NB4 (cell line): ENCODE measurements around the gene STAB2.

Source experiments
- DNase-seq: peaks from one replicate; pipeline ENCODE4 v3.0.0; 2010; ENCODE audit warnings: low read depth
- H3K4me3 ChIP-seq: one replicate; pipeline ENCODE4 v1.5.1; 2011; ENCODE audit warnings: mild to moderate bottlenecking, low read depth, low read length, moderate library complexity
- MYC ChIP-seq: IDR thresholded peaks from 2 replicates; pipeline ENCODE4 v1.6.1; 2011; ENCODE audit warnings: low read depth, low read length
- POLR2A ChIP-seq: IDR thresholded peaks from 2 replicates; pipeline ENCODE4 v1.6.1; 2011; ENCODE audit warnings: mild to moderate bottlenecking; ENCODE audit not compliant: insufficient read length; ENCODE audit errors: extremely low read depth
- TF ChIP-seq, protein P1 (sequence below): IDR thresholded peaks from one replicate; pipeline ENCODE4 v1.5.1; 2012; ENCODE audit warnings: low read depth, low read length
- TF ChIP-seq, protein P2 (sequence below): IDR thresholded peaks from 2 replicates; pipeline ENCODE4 v1.6.1; 2011; ENCODE audit warnings: low read depth, low read length

STAB2 gene

DNA sequence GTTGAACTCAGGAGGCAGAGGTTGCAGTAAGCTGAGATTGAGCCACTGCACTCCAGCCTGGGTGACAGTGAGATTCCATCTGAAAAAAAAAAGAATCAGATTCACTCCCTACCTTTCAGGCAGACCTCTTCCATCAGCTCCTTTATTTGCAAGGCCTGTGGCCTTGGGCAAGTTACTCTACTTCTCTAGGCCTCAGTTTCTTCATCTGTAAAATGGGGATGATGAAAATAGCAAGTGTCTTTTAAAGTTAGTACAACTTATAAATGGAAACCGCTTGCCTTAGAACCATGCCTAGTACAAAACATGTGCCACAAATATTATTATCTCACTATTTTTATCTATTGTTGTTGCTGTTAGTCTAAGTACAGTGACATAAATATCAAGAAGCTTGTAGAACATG is 84.3 kb downstream of the STAB2 start:
- no peak for DNase-seq
- H3K4me3 ChIP-seq = no peak overlapping the region
- TF ChIP-seq POLR2A (no peak), MYC (no peak)
- TF ChIP-seq, protein P1, sequence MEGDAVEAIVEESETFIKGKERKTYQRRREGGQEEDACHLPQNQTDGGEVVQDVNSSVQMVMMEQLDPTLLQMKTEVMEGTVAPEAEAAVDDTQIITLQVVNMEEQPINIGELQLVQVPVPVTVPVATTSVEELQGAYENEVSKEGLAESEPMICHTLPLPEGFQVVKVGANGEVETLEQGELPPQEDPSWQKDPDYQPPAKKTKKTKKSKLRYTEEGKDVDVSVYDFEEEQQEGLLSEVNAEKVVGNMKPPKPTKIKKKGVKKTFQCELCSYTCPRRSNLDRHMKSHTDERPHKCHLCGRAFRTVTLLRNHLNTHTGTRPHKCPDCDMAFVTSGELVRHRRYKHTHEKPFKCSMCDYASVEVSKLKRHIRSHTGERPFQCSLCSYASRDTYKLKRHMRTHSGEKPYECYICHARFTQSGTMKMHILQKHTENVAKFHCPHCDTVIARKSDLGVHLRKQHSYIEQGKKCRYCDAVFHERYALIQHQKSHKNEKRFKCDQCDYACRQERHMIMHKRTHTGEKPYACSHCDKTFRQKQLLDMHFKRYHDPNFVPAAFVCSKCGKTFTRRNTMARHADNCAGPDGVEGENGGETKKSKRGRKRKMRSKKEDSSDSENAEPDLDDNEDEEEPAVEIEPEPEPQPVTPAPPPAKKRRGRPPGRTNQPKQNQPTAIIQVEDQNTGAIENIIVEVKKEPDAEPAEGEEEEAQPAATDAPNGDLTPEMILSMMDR = no peak
- TF ChIP-seq, protein P2, sequence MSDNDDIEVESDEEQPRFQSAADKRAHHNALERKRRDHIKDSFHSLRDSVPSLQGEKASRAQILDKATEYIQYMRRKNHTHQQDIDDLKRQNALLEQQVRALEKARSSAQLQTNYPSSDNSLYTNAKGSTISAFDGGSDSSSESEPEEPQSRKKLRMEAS = no peak

DNA sequence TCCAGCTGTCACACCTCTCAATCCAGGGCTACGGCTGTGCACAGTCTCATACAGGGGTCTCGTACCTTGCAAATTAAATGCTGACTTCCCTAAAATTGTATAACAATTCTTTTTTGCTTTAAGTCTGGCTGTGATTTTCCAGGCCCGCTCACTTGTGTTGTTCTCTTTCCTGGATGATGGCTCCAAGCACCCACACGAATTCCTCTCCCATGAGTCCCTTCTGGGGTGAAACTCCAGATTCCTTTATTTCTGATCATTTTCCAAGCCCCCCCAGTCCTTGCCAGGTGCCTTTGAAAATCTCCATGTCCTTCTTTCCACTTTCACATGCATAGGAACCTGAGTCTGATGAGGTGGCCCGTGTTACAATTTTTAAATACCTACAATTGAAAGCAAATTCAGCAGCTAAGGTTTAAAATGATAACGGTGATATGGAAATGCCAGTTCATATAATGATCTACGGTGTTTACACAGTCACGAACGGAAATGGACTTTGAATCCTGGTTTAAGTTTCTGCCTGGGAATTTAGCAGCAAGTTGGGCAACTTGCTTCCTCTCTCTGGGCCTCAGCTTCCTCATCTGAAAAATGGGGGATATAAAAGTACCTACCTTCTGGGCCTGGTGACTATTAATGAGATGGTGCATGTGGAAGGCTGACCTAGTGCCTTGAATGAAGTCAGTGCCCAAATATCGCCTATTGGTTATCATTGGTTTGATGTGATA is 85.5 kb downstream of the STAB2 start:
- DNase-seq = no peak
- H3K4me3 ChIP-seq = no peak overlapping the region
- TF ChIP-seq, protein P1 = no peak

DNA sequence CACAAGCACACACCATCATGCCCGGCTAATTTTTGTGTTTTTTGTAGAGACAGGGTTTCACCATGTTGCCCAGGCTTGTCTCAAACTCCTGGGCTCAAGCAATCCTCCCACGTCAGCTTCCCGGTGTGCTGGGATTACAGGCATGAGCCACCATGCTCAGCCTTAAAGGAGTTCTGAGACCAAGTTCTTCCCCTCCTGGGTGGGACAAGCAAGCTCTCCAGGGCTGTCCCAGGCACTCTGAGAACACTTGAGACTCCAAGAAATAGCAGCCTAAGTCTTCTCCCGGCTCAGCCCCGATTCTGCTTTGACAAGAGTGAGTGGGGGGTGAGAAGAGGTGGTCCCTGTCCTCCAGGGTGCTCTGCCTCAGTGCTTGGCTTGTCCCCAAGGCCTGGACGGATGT is 86.4 kb downstream of the STAB2 start:
- TF ChIP-seq POLR2A (no peak), MYC (no peak)
- TF ChIP-seq, protein P1 = no peak
- TF ChIP-seq, protein P2 = no peak
- no peak overlapping the region for H3K4me3 ChIP-seq
- DNase-seq = no peak

DNA sequence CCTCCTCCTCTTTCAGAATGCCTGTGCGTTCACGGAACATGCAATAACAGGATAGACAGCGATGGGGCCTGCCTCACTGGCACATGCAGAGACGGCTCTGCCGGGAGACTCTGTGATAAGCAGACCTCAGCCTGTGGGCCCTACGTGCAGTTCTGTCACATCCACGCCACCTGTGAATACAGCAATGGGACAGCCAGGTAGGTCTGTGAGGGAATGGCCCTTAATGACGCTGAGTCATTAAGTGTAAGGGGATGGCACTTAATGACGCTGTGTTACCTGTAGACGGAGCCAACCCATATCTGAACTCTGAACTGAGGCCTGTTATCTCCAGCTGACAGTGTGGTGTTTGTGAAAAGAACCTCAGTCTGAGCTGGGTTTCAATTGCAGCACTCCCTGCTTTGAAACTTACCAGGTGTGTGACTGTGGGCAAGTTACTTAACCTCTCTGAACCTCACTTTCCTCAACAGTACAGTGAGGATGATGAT is 86.9 kb downstream of the STAB2 start:
- TF ChIP-seq POLR2A = no peak
- TF ChIP-seq, protein P1 = no peak
- no peak for TF ChIP-seq MYC
- TF ChIP-seq, protein P2 = no peak
- H3K4me3 ChIP-seq = no peak overlapping the region
- no peak for DNase-seq

DNA sequence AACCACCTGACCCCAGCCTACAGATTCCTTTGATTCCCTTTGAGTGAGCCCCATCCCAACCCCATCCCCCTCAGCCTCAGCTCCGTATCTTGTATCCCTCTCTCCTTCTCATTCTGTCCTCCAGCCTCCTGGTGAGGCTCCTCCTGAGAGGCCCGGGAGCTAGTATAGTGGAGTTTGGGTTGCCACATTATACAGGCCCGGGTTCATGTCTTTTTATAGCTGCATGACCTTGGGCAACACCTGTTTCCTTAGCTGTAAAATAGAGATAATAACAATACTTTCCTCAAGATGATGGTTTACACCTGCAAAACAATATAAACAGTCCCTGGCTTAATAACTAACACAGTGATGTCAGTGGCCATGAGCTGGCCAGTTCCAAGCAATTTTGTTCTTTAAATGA is 89.8 kb downstream of the STAB2 start:
- H3K4me3 ChIP-seq = no peak overlapping the region
- TF ChIP-seq MYC = no peak
- TF ChIP-seq, protein P2 = no peak
- TF ChIP-seq POLR2A = no peak
- TF ChIP-seq, protein P1 = no peak
- no peak for DNase-seq

DNA sequence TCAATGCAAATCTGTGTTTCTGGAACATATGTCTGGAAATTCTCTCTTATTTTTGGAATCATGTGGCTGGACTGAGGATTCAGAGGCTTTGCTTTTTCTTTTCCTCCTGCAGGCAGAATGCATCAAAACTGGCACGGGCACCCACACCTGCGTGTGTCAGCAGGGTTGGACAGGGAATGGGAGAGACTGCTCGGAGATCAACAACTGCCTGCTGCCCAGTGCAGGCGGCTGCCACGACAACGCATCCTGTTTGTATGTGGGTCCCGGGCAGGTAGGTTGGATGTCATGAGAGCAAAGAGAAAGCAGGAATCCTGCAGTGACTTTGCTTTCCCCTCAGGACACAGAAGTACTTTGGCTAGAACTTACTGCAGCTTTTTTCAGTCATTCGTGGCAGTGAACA is 90.3 kb downstream of the STAB2 start:
- no peak for DNase-seq
- TF ChIP-seq MYC = no peak
- TF ChIP-seq POLR2A = no peak
- TF ChIP-seq, protein P1 = no peak
- TF ChIP-seq, protein P2 = no peak
- no peak overlapping the region for H3K4me3 ChIP-seq
